ENCODE measurements around the gene SPATA9. TPM values are rescaled to one million over a fixed set of nuclear protein-coding genes. Genes with fewer than 3 reads are reported as not detected.
"Not testable (repeated sequence)": the region's sequence is repeated elsewhere in the genome, so short reads cannot be mapped to it uniquely, and the experiment has no call there.

Gene SPATA9
- polyA plus RNA-seq, 1 donor = 2.4 TPM

DNA sequence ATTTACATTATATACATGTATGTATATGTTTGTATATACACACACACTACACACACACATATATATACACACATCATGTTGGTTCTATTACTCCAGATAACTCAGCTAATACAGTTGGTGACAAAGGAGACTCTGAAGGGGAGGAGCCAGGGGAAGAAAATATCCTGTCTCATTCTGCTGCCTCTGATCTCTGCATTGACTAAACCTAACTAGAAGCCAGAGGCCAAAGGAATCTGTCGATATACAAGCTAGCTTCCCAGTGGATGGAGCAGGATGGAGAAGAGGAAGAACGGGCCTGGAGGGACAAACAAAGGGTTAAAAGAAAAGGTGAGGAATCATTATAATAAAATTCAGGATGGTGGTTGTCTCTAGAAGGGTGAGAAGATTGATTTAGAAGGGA is 34.6 kb upstream of the SPATA9 start:
- no peak for DNase-seq

DNA sequence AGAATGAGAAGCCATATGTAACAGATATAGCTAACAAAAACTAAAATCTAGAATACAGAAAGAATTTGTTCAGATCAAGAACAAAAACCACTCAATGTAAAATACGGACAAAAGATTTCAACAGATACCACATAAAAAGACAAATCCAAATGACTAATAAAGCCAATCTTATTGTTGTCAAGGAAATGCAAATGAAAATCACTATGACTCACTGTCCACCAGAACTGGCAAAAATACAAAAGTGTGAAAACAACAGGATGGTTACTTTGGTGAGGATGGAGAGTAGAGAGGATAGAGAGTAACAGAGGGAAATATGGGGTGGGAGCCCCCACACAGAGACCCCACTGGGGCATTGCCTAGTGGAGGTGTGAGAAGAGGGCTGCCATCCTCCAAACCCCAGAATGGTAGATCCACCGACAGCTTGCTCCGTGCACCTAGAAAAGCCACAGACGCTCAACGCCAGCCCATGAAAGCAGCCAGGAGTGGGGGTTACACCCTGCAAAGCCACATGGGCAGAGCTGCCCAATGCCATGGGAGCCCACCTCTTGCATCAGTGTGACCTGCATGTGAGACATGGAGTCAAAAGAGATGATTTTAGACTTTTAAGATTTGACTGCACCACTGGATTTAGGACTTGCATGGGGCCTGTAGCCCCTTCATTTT is 33.1 kb upstream of the SPATA9 start:
- DNase-seq = no peak

DNA sequence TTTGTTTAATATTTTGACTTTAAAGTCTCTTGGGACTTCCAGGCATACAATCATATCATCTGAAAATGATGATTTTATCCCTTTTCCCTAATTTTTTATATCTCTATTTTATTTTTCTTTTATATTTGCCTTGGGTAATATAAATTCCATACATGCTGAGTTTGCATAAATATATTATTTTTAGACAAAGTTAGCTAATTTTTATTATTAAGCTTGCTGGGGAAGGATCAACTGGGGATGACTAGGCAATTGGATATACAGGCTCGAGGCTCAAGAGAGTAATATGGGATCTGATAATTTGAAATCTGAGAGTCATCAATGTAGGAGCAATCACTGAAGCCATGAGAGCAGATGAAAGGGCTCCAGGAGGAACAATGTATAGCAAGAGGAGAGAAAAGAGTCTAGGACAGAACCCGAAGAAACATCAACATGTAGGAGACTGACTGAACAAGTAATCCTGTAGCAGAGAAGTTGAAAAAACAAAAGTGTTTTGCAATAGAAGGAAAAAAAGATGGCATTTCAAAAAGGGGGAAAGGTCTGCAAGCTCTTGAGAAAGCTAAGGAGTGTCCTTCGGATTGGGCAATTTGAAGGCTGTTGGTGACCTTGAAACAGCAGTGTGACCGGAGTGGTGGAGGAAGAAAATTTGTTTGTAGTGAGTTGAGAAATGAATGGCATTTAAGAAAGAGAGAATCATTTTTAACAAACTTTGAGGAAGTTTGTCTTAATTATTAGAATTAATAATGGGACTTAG is 31.3 kb upstream of the SPATA9 start:
- no peak for DNase-seq

DNA sequence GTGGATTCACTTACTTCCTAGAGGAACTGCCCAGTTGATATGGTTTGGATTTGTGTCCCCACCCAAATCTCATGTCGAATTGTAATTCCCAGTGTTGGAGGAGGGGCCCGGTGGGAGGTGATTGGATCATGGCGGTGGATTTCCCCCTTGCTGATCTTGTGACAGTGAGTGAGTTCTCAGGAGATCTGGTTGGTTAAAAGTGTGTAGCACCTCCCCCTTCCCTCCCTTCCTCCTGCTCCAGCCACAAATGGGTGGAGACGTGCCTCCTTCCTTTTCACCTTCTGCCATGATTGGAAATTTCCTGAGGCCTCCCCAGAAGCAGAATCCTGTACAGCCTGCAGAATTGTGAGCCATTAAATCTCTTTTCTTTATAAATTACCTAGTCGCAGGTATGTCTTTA is 30.5 kb upstream of the SPATA9 start:
- not testable (repeated sequence) for DNase-seq

DNA sequence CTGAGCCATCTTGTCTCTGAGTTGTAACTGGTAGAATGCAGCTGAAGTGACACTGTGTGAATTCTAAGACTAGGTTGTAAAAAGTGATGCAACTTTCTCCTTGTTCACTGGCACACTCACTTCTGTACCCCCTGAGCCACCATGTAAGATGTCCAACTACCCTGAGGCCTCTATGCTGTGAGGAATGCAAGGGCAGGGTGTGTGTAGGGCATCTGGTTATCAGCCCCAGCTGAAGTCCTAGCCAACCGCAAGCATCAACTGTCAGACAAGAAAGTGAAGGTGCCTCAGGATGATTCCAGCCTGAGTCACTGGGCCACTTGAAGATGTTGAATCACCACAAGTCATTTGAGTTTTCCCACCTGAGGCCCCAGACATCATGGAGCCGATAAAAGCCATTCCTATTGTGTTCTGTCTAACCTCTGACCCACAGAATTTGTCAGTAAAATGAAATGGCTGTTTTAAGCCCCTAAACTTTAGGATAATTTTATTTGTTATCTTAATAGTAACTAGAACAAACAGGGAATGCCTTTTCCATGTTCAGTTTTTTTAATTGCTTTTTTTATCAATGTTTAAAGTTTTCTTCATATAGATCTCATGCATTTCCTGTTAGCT is 29.7 kb upstream of the SPATA9 start:
- no peak for DNase-seq

DNA sequence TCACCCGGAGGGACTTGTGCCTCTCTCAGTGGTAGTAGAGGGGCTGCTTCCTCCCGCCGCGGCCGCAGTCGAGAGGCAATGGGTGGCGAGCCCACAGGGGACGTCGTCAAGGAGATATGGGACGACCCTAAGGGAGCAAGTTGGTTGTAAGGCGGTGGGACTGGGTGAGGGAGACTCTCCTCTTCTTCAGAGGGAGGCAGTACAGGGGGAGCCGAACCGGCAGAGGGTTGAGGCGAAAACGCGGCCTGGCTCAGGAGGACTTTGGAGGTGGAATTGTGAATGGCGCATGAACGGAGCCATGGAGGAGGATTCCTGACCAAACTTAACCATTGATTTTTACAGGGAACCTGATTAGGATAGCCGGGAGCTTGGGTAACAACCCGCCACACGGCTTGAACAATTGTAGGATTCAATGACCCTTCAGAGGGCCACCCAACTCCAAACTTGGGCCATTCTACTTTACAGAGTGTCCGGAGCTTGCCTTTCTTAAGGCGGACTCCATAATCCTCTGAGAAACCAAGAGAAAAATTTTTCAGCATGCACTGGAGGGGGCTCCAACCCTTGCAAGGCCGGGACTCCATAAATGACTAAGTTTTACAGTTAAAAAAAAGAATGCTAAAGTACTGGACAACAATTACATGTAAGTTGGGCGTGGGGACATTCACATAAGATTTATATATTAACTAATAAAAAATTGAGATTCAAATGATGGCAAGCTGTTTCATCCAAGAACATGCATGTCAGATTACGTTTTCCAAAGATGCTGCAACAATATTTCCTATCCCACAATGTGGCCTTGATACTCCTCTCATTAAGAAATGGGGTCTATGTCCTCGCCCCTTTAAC is 28.9 kb upstream of the SPATA9 start:
- no peak for DNase-seq

DNA sequence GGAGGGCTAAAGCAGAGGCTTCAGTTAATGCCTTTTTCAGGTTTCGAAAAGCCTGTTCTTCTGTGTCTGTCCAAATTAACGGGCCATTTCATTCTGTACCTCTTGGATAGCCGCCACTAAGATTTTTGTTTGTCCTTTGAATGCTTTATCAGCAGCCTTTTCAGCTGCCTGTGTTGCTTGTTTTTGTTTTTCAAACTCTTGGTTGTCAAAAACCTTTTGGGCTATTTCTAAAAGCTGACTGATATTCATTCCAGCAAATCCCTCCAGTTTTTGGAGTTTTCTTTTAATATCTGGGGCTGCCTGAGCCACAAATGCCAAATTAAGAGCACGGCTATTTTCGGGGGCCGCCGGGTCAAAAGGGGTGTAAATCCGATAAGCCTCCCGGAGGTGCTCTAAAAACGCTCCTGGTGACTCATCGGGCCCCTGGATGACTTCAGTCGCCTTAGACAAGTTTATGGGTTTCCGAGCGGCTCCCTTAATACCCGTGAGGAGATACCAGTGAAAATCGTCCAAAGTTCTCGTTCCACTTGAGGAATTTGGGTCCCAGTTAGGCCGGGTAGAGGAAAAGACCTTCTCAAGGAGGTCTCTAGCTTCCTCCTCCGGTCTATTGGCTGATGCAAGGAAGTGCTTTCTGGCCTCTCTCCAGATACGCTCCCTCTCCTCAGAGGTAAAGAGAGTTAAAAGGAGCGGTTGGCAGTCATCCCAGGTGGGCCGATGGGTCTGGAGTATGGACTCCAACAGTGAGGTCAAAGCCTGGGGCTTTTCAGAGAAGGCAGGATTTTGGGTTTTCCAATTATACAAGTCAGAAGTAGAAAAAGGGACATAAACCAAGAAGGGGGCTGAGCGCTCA is 28.1 kb upstream of the SPATA9 start:
- not testable (repeated sequence) for DNase-seq

DNA sequence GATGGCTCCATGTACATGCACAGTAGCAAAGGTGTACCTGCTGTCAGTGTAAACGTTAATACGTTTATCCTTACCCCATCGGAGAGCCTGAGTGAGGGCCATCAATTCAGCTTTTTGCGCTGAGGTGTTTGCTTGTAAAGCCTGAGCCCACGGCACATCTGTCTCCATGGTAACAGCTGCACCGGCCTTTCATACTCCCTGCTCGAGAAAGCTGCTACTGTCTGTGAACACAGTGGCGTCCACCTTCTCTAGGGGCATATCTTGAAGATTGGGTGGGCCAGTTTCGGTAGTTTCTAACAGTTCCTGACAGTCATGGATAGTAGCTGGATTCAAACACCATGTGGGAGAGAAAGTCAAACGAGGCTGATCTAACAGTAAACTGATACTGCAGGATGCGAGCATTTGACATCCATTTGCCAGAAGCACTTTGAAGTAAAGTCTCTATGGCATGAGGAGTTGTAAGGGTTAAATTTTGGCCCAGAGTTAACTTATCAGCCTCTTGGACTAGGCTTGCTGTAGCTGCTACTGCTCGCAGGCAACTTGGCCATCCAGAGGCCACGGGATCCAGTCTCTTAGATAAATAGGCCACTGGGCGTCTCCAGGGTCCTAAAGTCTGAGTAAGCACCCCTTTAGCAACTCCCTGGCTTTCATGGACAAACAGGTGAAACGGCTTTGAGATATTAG is 27.3 kb upstream of the SPATA9 start:
- DNase-seq = no peak

DNA sequence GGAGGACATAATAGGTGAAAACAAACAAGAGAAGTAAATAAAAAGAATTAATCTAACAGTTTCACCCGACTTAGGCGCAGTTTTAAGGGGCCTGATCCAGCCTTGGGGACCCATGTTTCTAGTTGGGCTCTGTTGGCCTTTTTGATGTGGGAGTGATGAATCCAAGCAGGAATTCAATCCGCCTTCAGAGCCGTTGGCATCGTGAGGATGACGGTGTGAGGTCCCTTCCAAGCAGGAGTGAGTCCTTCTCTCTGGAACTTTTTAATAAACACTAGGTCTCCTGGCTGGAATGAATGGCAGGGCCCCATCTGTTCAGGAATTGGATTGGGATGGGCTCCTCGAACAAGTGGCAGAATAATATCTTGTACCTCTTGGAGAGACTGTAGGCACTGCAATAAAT is 26.1 kb upstream of the SPATA9 start:
- DNase-seq = no peak

DNA sequence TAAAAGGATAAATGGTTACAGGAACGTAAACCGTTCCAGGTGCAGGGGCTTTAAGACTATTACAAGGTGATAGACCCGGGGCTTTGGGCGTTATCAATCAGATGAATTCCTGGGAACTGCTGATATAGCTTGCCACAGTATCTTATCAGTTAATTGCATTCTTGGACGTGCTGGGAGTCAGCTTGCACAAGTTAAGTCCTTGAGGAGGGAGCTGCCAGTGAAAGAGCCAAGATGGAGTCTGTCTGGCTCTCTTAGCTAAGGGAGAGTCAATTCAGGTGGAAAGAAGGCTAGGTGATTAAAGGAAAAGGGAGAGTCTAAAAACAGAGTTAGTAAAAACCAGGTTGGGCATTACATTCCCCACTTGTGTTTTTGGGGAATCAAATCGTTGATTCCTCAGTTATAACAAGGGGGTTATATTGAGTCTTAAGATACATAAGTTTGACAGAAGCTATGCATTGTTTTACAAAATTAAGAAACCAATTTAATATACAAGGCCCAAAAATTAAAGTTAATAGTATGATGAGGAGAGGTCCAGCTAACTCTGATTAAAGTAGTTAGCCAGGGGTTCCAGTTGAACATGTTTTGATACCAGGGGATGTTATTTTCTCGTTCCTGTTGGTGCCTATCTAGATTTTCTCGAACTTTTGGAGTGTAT is 24.9 kb upstream of the SPATA9 start:
- not testable (repeated sequence) for DNase-seq

DNA sequence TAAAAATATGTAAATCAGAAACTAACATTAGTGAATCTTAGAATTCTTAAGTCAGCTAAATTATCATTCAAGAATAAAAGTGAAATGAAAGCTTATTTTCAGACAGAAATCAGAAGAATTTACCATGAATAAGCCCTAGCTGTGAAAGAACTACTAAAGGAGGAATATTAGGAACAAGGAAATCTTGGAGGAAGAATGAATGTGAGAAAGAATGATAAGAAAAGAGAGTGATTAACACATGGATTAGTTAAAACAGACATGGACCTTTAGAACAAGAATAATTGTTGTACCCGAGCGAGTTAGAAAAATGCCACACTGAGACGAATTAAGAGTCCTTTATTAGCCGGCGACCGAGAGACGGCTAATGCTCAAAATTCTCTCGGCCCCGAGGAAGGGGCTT is 24.3 kb upstream of the SPATA9 start:
- DNase-seq = no peak

DNA sequence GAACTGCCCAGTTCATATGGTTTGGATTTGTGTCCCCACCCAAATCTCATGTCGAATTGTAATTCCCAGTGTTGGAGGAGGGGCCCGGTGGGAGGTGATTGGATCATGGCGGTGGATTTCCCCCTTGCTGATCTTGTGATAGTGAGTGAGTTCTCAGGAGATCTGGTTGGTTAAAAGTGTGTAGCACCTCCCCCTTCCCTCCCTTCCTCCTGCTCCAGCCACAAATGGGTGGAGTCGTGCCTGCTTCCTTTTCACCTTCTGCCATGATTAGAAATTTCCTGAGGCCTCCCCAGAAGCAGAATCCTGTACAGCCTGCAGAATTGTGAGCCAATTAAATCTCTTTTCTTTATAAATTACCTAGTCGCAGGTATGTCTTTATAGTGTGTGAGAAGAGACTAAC is 23.4 kb upstream of the SPATA9 start:
- not testable (repeated sequence) for DNase-seq

DNA sequence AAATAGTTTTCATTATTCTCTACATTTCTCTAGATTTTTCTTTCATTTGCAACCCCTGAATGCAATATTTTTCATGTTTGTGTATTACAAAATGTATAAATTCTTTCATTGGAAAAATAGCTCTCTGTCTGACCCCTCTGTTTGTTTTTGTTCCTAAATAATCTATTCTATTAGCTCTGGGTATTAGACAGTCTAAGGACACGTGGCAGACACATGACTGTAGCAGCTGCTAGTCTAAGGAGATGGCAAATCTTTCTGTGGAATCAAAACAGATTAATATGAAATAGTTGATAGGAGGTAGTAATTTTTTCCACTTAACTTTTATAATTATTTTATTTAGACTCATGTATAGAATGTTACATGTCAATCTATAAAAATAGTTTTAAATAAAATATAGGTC is 21.4 kb upstream of the SPATA9 start:
- DNase-seq = no peak

DNA sequence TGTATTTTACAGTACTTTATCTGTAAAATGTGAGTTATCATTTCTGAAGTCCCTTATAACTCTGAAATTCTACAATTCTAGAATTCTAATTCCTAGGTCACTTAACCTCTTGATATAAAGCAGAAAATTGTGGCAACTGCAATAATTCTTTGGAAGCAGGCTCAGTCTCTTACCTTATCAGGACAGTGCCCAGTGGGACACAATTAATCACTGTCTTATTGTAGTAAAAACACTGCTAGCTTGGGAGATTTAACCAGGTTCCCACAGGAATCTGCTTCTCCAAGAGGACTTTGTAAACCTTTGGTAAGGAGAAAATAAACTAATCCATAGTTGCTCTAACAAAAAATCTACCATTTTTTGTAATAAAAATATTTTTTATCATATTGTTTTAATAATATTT is 18.3 kb upstream of the SPATA9 start:
- no peak for DNase-seq

DNA sequence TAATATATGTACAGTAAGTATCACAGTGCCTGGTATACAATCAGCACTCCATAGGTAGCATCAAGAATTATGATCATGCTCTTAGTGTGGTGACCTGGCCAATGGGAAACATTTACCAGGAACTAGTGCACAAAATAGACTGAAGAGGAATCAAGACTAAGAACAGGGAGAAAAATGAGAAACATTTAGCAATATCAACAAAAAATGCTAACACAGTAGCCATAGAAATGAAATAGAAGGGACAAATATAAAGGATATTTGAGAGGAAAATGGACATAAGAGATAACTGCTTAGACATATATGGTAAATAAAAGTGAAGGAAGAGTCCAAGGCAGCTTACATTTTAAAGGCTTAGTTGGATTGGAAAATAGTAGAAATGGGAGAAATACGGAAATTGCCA is 16.5 kb upstream of the SPATA9 start:
- no peak for DNase-seq

DNA sequence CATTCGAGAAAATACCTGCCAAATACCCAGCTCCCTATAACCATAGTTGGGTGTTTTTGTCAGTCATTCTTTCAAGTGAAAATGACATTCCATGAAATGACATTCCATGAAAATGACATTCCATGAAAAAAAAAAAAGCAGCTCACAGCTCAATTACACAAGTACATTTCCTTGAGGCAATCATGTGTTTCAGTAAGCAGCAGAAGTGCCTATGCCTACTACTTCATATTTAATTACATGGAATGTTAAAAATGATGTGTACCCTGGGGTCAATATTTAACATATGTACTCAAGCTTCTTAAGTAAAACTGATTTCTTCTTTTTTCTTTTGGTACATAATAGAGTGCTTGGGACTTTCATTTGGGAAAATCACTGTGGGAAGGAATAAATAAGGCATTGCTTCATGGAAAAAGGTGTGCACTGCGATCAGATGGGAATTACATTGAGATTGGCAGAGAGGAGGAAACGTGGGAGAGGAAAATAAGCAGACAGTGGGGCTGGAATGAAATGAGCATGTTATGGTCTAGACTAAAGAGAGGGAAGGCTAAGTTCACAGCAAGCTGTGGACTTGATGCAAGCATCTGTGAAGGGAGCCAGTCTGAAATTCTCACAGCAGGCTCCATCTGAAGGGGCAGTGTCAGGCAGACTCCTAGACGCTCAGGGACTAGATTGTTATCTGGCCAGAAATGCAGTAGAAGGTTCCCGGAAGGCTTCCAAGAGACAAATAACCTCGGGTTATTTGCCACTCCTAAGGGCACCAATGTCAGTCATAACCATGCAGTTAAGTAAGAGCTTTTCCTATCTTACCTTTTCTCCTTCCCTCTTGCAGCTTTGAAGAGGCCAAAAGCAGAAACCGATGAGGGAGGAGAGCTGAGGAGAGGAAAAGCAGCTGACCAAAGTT is 15.2 kb upstream of the SPATA9 start:
- DNase-seq = peak; percentile 25

DNA sequence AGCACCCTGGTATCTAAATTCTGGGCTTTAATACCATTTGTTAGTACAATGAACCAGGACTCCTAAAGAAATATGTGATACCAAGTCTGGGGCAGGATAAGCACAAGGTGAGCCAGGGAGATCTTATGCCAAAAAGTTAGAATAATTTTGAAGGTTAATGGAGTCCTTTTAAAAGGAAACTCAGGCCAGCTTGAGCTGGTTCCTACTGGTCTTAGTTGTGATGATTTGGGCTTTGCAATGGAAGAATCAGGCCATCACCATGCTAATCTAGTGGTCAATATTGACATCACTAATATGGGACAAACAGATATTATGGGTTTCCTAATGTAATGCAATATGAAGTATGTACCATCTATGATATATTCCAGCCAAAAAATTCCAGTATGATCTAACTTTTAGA is 7.5 kb upstream of the SPATA9 start:
- no peak for DNase-seq

DNA sequence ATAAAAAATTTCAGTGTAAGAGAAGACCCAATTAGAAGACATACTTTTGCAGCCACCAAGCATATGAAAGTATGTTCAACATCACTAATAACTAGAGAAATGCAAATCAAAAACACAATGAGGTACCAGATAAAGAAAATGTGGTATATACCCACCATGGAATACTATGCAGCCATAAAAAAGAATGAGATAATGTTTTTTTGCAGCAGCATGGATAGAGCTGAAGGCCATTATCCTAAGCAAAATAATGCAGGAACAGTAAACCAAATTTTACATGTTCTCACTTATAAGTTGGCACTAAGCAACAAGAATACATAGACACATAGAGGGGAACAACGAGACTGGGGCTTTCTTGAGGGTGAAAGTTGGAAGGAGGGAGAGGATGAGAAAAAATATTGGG is 6.9 kb upstream of the SPATA9 start:
- DNase-seq = no peak

DNA sequence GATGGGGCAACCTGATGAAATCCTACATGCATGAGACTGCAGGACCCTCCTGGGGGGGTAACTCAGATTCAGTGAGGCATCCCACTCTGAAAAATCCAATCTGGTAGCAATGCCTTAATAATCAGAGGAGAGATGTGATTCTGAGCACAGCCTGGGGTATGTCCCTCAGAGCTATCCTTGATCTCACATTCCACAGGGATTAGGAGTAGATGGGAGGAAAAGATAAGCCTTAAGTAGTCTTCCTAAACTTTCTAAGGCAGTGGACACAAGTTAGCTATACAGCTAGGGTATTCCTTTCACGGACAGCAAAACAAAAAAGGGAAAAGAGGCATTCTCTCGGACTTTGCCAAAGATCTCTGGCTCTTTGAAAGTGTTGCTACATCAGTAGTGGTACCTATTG is 3.9 kb upstream of the SPATA9 start:
- no peak for DNase-seq

Data from left kidney (tissue), 2 donors.